MCF 10A (cell line): ENCODE results near the gene ADPRM. TPM values are rescaled to one million over a fixed set of nuclear protein-coding genes. Genes with fewer than 3 reads are reported as not detected.

Experiments
- BruUV-seq: library from RNA; stranded (reverse); fragments of 400-500 nt; replicated peaks from 2 replicates; lab custom pipeline; 2021; lab: Mats Ljungman, UMichigan
- CTCF ChIA-PET: fragments of 300-600 bp; sonication (Branson Sonifier 250); formaldehyde crosslinking; extraction: SDS; loops from one replicate; lab custom pipeline; 2021; ENCODE audit warnings: antibody characterized with exemption, inconsistent platforms; lab: Yijun Ruan, JAX
- POLR2A ChIA-PET: fragments of 300-600, 350-650 bp; sonication (Branson Sonifier 250); formaldehyde crosslinking; extraction: SDS; loops from one replicate; lab custom pipeline; 2020; ENCODE audit warnings: antibody characterized with exemption, inconsistent platforms; lab: Yijun Ruan, JAX
- DNase-seq: peaks from one replicate; pipeline ENCODE4 v3.0.0-alpha.2; 2018; ENCODE audit not compliant: unreplicated experiment
- H3K27ac Mint-ChIP-seq: one replicate; pipeline ENCODE4 v1.8.0; 2022; ENCODE audit warnings: mild to moderate bottlenecking, low read depth, mixed read lengths; ENCODE audit not compliant: unreplicated experiment
- H3K27me3 Mint-ChIP-seq: one replicate; pipeline ENCODE4 v1.8.0; 2022; ENCODE audit warnings: mixed read lengths; ENCODE audit not compliant: insufficient read depth, unreplicated experiment
- H3K36me3 Mint-ChIP-seq: one replicate; pipeline ENCODE4 v1.8.0; 2022; ENCODE audit warnings: mild to moderate bottlenecking, moderate library complexity, mixed read lengths; ENCODE audit not compliant: insufficient read depth, unreplicated experiment
- H3K4me1 Mint-ChIP-seq: one replicate; pipeline ENCODE4 v1.8.0; 2022; ENCODE audit warnings: mixed read lengths; ENCODE audit not compliant: insufficient read depth, unreplicated experiment
- H3K4me3 Mint-ChIP-seq: one replicate; pipeline ENCODE4 v1.8.0; 2022; ENCODE audit warnings: mild to moderate bottlenecking, moderate library complexity, mixed read lengths; ENCODE audit not compliant: unreplicated experiment
- H3K9me3 Mint-ChIP-seq: one replicate; pipeline ENCODE4 v1.8.0; 2022; ENCODE audit warnings: mixed read lengths; ENCODE audit not compliant: unreplicated experiment
- CTCF ChIP-seq: fragments of 200-600 bp; IDR thresholded peaks from one replicate; pipeline ENCODE4 v1.8.0; 2022; ENCODE audit warnings: antibody characterized with exemption, mild to moderate bottlenecking; ENCODE audit not compliant: unreplicated experiment
- intact Hi-C: fragments of 100-400 bp; cut with micrococcal nuclease; formaldehyde crosslinking; loops from 2 replicates; pipeline ENCODE4 v1.14.1; 2022
- total RNA-seq: library from RNA; stranded (reverse); gene quantifications from 2 replicates; pipeline ENCODE4 v1.2.3, GENCODE V29; 2022

ADPRM gene
- total RNA-seq, 1 experiment from 2014 or later = 9.8 TPM

GRCh38 chr17:10733666-10734065 lies 36.3 kb downstream of the ADPRM start:
- intact Hi-C loops = loop anchor here (10.0 kb wide), 1 partner anchor 1251 kb away; no protein-coding TSS in a partner anchor
- Mint-ChIP-seq H3K27me3 (peaks cover 39% of the 10 kb centered on the region), H3K9me3 (no peaks in the 10 kb centered on the region), H3K4me3 (no peak overlapping the region), H3K27ac (no peak overlapping the region), H3K36me3 (no peaks in the 10 kb centered on the region), H3K4me1 (peaks cover 5% of the 10 kb centered on the region)
- no peak for DNase-seq
- ChIA-PET POLR2A (no interaction called here), CTCF (interaction anchor here (0.9 to 2.2 kb wide), 4 partner anchors 39 to 115 kb away, joined by 3 to 5 read pairs (median 4); no protein-coding TSS in a partner anchor)
- no peak for TF ChIP-seq CTCF
- BruUV-seq = no TSS peak

GRCh38 chr17:10735251-10735650 lies 37.9 kb downstream of the ADPRM start:
- no peak for DNase-seq
- BruUV-seq = no TSS peak
- TF ChIP-seq CTCF = no peak
- peaks cover 5% of the 10 kb centered on the region for H3K4me1 Mint-ChIP-seq
- peaks cover 55% of the 10 kb centered on the region for H3K27me3 Mint-ChIP-seq
- no peaks in the 10 kb centered on the region for H3K9me3 Mint-ChIP-seq
- no peak overlapping the region for H3K4me3 Mint-ChIP-seq
- POLR2A ChIA-PET = no interaction called here
- CTCF ChIA-PET = interaction anchor here (0.7 to 3.3 kb wide), 8 partner anchors 12 to 1253 kb away, joined by 3 to 90 read pairs (median 4); no protein-coding TSS in a partner anchor
- no peaks in the 10 kb centered on the region for H3K36me3 Mint-ChIP-seq
- H3K27ac Mint-ChIP-seq = no peak overlapping the region
- intact Hi-C loops = loop anchor here (5.0 to 10.0 kb wide), 2 partner anchors 407 to 1250 kb away; no protein-coding TSS in a partner anchor

GRCh38 chr17:10735821-10736220 lies 38.4 kb downstream of the ADPRM start:
- no peak for DNase-seq
- Mint-ChIP-seq H3K36me3 (no peaks in the 10 kb centered on the region), H3K27ac (no peak overlapping the region), H3K9me3 (no peaks in the 10 kb centered on the region), H3K4me3 (no peak overlapping the region), H3K27me3 (peaks cover 58% of the 10 kb centered on the region), H3K4me1 (peaks cover 5% of the 10 kb centered on the region)
- ChIA-PET POLR2A (interaction anchor here (0.6 to 0.7 kb wide), 2 partner anchors 15 to 16 kb away, joined by 3 to 4 read pairs; no protein-coding TSS in a partner anchor), CTCF (interaction anchor here (0.7 to 3.3 kb wide), 13 partner anchors 8 to 1252 kb away, joined by 3 to 90 read pairs (median 10); no protein-coding TSS in a partner anchor)
- no peak for TF ChIP-seq CTCF
- no TSS peak for BruUV-seq
- intact Hi-C loops = loop anchor here (2.0 to 10.0 kb wide), 3 partner anchors 406 to 1249 kb away; no protein-coding TSS in a partner anchor

- BruUV-seq = no TSS peak
- ChIA-PET POLR2A (interaction anchor here (0.5 kb wide), 1 partner anchor 87 kb away, joined by 3 read pairs; no protein-coding TSS in a partner anchor), CTCF (interaction anchor here (0.5 to 3.3 kb wide), 72 partner anchors 8 to 1474 kb away, joined by 3 to 90 read pairs (median 4); partner anchors contain the start of gene PIRT)
- H3K27me3 Mint-ChIP-seq = peaks cover 72% of the 10 kb centered on the region
- H3K27ac Mint-ChIP-seq = no peak overlapping the region
- peaks cover 5% of the 10 kb centered on the region for H3K4me1 Mint-ChIP-seq
- TF ChIP-seq CTCF = peak; percentile 81
- no peak overlapping the region for H3K4me3 Mint-ChIP-seq
- intact Hi-C loops = loop anchor here (1.0 to 10.0 kb wide), 4 partner anchors 108 to 1248 kb away; no protein-coding TSS in a partner anchor
- H3K36me3 Mint-ChIP-seq = no peaks in the 10 kb centered on the region
- H3K9me3 Mint-ChIP-seq = no peaks in the 10 kb centered on the region
- DNase-seq = peak; percentile 65
Observed at GRCh38 chr17:10737168-10737622, 39.8 kb downstream of the ADPRM start.
